GM18499 (cell line): ENCODE data around the gene BBS10.
"Not testable (repeated sequence)": the region's sequence is repeated elsewhere in the genome, so short reads cannot be mapped to it uniquely, and the experiment has no call there.

Source experiments
- ATAC-seq: cut with Tn5 transposase; IDR thresholded peaks from one replicate; pipeline ENCODE4 v1.9.1; 2021; ENCODE audit warnings: moderate number of reproducible peaks; ENCODE audit not compliant: insufficient read depth, unreplicated experiment

BBS10 gene

GRCh38 chr12:76348079-76348901 lies at the start of gene BBS10:
TSS of gene BBS10 (minus strand) at chr12:76348415. CDS start at chr12:76348358, 57 bp downstream.
- peak; percentile 85 for ATAC-seq

- no peak for ATAC-seq
These were observed 43.2 kb upstream of the BBS10 start for GRCh38 chr12:76391461-76391860.

DNA sequence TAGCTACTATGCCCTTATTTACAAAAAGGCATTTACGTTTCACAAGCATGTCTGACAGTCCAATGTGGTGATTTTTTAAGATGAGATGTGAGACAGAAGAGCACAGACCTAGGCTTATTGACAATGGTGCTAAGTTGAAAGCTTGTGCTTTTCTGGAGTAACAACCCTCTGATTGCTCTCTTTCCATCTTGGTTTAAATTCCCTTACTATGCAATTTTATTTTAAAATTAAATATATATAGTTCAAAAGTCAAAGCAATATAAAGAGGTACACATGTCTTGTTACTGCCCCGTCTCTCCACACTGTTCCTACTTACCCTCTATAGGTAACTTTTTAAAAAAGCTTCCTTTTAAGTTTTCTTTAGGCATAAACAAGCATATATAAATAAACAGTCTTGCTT lies 39.4 kb upstream of the BBS10 start:
- ATAC-seq = no peak

DNA sequence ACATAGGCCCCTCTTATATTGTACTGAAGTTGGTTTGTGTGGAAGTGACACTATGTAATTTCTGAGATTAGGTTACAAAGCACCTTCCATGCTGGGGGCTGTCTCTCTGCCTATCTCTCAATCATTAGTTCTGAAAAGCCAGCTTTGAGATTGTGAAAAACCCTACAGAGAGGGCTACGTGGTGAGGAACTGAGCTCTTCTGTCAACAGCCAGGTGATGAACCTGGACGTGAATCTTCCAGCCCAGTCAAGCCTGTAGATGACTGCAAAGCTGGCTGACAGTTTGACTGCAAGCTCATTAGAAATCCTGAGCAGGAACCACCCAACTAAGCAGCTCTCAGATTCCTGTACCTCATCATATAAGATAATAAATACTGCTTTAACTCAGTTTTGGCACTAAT lies 36.3 kb upstream of the BBS10 start:
- no peak for ATAC-seq

GRCh38 chr12:76383988-76384387 lies 35.8 kb upstream of the BBS10 start:
- no peak for ATAC-seq

DNA sequence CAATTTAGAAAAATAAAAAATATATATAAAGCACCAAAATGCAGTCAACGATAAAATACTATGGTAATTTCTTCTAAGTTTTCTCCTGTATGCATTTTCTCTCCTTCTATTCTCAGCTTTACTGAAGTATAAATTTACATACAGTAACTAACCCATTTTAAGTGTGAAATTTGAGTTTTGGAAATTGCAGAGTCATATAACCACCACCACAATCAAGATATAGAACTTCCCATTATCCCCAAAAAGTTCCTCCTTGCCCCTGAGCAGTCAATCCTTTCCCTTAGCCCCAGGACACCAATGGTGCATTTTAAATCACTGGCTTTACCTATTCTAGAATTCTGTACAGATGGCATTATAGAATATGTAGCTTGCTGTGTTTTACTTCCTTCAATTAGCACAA lies 31.0 kb upstream of the BBS10 start:
- ATAC-seq = no peak

- not testable (repeated sequence) for ATAC-seq
These were observed 28.7 kb upstream of the BBS10 start for GRCh38 chr12:76376876-76377275.

GRCh38 chr12:76375939-76376338 lies 27.7 kb upstream of the BBS10 start:
- ATAC-seq = no peak

DNA sequence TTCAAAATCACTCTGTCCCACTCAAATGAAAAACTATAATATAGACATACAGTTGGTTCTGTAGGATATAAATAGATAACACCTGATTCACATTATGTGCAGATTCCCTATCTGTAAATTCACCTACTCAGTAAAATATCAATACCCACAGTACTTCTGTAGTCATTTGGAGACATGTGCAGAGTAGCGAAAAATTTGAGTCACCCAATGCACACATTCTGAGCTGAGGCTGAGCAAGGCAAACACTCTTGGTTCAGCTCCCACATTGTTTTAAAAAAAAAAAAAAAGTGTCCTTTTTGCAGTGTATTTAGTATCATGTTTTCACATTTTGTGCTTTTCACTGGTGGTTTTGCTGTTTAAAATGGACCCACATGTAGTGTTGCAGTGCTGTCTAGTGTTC lies 27.3 kb upstream of the BBS10 start:
- no peak for ATAC-seq

DNA sequence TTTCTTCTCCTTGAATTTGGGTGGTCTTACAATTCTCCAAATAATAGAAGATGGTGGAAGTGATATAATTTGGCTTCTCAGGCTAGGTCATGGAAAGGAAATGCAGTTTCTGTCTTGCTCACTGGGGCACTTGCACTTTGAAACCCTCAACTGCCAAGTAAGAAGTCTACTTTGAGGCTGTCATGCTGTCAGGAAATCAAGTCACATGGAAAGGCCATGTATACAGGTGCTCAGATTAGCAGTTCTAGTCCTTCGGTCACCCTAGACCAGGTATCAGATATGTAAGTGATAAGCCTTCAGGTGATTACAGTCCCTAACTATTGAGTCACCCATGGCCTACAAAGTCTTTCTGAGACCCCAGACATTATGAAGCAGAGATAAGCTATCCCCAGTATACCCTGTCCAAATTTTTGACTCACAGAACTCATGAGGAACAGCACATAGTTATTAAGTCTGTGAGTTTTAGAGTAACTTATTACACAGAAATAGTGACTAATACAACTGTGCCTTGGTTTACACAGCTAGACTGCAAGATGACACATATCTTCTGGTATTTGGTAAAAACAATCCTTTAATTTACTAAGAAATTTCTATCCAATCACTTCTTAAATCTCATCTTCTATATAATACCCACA lies 26.3 kb upstream of the BBS10 start:
- ATAC-seq = no peak

GRCh38 chr12:76368230-76368629 lies 20.0 kb upstream of the BBS10 start:
- ATAC-seq = no peak

DNA sequence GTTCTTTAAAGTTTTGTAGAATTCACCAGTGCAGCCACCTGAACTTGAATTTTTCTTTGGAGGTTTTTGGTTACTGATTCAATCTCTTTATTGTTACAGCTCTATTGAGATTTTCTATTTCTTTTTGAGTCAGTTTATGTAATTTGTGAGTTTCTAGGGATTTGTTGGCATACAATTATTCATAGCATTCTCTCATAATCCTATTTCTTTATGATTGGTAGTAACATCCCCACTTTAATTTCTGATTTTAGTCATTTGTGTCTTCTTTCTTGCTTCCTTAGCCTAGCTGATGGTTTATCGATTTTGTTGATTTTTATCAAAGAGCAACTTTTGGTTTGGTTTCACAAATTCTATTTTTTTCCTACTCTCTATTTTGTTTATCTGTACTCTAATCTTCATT lies 17.9 kb upstream of the BBS10 start:
- ATAC-seq = no peak

GRCh38 chr12:76364131-76364530 lies 15.9 kb upstream of the BBS10 start:
- not testable (repeated sequence) for ATAC-seq

DNA sequence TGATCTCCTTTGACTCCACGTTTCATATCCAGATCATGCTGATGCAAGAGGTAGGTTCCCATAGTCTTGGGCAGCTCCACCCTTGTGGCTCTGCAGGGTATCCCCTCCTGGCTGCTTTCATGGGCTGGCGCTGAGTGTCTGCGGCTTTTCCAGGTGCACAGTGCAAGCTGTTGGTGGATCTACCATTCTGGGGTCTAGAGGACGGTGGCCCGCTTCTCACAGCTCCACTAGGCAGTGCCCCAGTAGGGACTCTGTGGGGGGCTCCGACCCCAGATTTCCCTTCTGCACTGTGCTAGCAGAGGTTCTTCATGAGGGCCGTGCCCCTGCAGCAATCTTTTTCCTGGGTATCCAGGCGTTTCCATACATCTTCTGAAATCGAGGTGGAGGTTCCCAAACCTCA lies 12.1 kb upstream of the BBS10 start:
- no peak for ATAC-seq

DNA sequence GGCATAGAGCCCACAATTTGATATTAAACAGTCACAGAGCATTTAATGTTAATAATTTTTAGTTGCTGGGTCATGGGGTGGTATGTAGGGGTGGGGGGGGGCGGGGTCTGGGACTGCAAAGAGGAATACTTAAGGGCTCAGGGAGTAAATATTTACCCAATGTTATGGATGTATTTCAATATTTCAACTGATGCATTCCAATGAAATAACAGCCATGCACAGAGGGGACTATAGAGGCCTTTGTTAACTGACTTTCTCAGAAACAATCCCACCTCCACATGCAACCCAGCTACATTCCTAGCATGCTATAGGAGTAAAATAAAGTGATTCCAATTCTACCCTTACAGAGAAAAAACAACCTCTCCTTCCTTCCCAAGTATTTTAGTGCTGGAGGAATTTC lies 7.9 kb upstream of the BBS10 start:
- no peak for ATAC-seq

- ATAC-seq = peak; percentile 35
These were observed 1.3 kb downstream of the BBS10 start for GRCh38 chr12:76346798-76347420.

DNA sequence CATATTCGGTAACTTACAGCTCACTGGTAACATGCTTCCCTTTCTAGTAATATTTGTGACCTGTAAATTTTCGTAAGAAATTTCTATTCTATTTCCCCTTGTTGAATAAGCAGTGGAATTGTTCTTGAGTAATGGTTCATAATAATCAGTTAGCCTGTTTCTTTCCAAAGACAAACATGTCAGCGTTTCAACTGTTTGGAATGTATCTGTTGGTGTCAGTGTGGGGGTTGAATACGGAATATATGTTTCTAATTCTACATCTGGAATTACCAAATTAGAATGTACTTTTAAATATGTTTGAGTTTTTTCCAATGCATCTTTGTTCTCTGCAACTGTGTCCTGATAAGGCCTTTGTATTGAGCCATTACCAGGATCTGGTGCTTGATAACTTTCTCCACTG lies 2.0 kb downstream of the BBS10 start:
- no peak for ATAC-seq

GRCh38 chr12:76345569-76345968 lies 2.6 kb downstream of the BBS10 start:
- no peak for ATAC-seq

GRCh38 chr12:76341436-76342030 lies 6.7 kb downstream of the BBS10 start:
- no peak for ATAC-seq

- no peak for ATAC-seq
These were observed 7.4 kb downstream of the BBS10 start for GRCh38 chr12:76340680-76341435.
